Stimulated activated CD4-positive, alpha-beta T cell treated with anti-CD3 and anti-CD28 coated beads, Interleukin-12 subunit alpha, Interleukin-12 subunit beta, amount 100 ng/mL, for 48 hours (primary cell): ENCODE data around the gene FAM210B.
A peak's percentile ranks its signal among the peaks of the same experiment; 100 is the strongest.
"Not testable (repeated sequence)": the region's sequence is repeated elsewhere in the genome, so short reads cannot be mapped to it uniquely, and the experiment has no call there.

Source experiments
- DNase-seq, 3 donors: peaks; one replicate each; pipeline ENCODE4 v3.0.0-alpha.2; 2020; ENCODE audit warnings: low read depth in 2 of 3, low spot score in 1 of 3

The FAM210B gene

DNA sequence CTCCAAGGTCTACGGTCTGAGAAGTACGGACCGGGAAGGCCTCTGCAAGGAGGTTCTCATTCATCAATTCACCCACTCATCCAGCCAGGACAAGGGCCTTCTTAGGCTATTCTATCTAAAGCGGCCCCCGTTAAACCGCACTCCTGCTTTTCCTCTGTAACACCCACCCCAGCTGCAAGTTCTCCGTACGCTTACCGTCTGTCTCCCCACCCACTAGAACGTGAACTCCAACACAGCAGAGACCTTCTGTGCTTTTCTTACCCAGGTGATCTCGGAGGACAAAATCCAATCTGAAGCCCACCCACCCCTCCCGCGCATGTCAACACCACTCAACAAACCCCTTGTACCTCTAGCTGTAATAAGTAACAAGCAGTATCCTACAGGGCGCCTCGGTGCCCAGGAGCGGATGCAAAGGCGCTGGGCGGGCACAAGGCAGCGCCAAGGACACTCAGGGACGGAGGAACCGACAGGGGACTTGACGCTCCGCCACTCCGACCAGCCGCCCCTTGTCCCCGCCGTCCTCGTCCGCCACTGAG lies 32.9 kb downstream of the FAM210B start:
- no peak for DNase-seq

DNA sequence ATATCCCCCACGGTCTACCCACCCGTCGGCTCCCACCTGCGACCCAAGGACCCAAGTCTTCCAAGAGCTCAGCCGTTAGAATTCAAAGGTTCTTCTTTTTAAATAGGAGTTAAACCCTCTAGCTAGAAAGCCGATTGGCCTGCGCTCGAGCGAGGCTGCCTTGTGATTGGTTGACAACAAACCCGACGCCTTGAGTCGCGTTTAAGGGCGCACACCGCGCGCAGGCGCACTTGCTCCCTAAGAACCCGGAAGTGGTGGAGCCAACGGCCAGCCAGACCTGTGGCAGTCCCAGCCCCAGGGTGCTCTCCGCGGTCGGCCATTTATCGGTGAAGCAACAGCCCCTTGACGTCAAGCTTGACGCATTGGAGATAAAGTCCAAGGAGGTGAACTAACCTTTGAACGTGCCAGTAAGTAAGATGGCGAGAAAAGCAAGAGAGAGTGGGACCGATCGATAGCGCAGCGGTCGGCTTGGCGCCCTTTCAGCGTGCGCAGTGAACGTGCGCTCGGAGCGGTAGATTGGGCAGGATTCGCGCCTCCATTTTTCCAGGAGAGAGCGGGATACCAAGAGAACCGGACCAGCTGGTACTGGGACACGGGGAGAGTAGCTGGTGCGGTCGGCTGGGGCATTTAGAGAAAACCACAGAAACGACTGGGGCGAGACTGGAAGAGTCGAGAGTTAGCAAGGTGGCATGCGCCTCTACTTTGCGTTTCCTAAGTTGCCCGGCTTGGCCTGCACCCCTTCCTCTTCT lies 33.5 kb downstream of the FAM210B start, which contains the start of the genes AURKA and CSTF1:
Gene AURKA (minus strand): TSS at position 84 of the 749 bp plus-strand sequence. CDS start 4,018 bp downstream, outside the sequence.
Gene CSTF1 (plus strand): TSS at position 514 of the 749 bp plus-strand sequence. CDS start 2,908 bp downstream, outside the sequence.
- DNase-seq, result peak; percentile 97 to 100 (median 99)

GRCh38 chr20:56392881-56393482 lies 34.2 kb downstream of the FAM210B start:
- DNase-seq, result peak in 1 of 3 donors; percentile 13

GRCh38 chr20:56393653-56394052 lies 34.9 kb downstream of the FAM210B start:
- no peak for DNase-seq

GRCh38 chr20:56395166-56395565 lies 36.4 kb downstream of the FAM210B start:
- no peak for DNase-seq

DNA sequence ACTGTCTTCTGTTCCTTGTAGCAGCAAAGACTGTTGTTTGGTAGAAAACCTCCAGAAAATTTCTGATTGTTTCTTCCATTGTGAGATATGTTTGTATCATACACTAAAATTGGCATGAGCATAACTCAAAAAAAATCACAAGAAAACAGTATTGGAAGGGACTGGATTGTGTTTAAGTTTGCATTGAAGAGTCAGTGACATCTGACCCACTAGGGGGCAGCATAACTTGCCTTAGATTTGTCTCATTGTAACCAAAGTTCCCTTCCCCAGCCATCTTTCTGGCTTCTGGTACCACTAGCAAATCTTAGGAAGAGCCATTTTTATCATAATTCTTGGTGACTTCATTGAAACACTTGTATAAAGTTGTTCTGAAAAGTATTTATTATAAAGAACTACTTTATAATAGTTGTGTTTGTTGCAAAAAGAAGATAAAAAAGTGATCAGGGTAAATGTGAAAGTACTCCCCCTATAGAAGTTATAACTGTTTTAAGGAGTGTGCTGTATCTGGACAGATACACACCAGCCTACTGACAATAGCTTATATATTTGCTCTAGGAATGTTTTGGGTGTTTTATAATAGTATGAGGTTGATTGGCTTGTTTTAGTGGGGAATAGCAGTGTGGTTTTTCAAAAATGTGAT lies 41.3 kb downstream of the FAM210B start:
- peak in 2 of 3 donors; percentile 49 to 72 for DNase-seq

DNA sequence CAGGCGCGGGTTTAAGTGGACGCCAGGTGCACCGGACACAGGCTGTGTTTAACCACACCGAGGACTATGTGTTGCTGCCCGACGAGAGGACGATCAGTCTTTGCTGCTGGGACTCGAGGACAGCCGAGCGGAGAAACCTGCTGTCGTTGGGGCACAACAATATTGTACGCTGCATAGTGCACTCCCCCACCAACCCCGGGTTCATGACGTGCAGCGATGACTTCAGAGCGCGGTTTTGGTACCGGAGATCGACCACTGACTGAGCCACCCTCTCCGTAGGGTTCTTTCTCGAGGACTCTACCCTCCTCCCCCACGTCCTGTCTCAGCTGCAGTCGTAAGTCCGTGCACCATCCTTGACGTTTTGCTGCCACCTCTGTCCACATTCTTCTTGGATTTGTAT lies 44.7 kb downstream of the FAM210B start:
- no peak for DNase-seq

DNA sequence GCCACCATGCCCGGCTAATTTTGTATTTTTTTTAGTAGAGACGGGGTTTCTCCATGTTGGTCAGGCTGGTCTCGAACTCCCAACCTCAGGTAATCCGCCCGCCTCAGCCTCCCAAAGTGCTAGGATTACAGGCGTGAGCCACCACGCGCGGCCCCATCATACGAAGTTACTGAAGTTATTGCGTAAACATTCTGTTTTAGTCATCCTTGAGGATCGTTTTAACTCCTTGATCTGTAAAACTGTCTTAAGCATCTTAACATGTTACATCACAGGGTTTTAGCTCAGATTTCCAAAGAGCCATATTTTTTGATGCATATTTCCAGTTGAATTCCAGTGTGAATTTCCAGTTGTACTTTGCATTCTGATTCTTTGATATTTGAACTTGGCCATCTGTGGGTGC lies 46.6 kb downstream of the FAM210B start:
- not testable (repeated sequence) for DNase-seq

GRCh38 chr20:56406910-56407309 lies 48.1 kb downstream of the FAM210B start:
- DNase-seq, result no peak

DNA sequence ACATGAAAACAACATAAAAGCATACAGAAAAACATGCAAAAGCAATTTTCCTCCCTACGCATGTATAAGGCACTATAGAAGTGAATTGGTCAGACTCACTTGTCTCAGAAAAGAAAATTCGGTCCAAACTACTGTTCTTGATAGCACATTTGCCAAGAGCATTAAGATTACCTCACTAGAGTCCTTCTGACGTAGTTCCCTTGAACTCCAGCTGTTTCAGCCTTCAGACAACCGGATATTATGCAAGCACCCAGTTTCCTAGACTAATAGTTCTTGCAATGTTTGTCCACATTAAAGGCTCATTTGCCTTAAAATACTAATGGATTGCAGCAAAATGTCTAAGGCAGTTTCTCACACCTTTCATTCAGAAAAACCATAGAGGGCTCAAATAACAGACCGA lies 50.7 kb downstream of the FAM210B start:
- no peak for DNase-seq

GRCh38 chr20:56409956-56410355 lies 51.2 kb downstream of the FAM210B start:
- DNase-seq, result no peak

DNA sequence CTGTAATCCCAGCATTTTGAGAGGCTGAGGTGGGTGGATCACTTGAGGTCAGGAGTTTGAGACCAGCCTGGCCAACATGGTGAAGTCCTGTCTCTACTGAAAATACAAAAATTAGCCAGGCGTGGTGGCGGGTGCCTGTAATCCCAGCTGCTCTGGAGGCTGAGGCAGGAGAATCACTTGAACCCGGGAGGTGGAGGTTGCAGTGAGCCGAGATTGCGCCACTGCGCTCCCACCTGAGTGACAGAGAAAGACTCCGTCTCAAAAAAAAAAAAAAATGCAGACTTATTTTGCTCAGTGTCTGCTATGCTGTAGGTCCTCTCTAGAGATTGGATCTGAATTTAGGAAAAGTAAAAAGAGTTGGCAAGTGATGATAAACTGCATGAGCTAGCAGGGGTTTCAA lies 52.5 kb downstream of the FAM210B start:
- DNase-seq, result not testable (repeated sequence)

- DNase-seq, result no peak
Measured at GRCh38 chr20:56411759-56412472, 53.1 kb downstream of the FAM210B start, which contains the start of gene CASS4. CASS4 (plus strand) TSS chr20:56412260; CDS start chr20:56412459, 199 bp downstream.

DNA sequence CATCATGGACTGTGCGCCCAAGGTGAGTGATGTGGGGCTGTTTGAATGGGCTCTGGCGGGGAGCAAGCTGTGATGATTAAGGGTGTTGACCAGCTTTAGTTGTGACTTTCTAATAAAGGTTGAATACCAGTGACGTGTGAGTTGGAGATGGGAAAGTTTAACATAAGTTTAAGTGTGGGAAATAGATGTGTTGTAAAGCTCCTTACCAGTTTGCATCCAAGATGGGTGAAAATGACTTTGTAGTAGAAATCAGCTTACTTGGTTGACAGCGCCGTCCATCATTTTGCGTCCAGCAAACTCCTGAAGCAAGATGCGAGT lies 53.7 kb downstream of the FAM210B start:
- no peak for DNase-seq

GRCh38 chr20:56412949-56413348 lies 54.2 kb downstream of the FAM210B start:
- DNase-seq, result no peak

GRCh38 chr20:56414842-56415765 lies 56.3 kb downstream of the FAM210B start:
- peak; percentile 47 to 66 (median 66) for DNase-seq

DNA sequence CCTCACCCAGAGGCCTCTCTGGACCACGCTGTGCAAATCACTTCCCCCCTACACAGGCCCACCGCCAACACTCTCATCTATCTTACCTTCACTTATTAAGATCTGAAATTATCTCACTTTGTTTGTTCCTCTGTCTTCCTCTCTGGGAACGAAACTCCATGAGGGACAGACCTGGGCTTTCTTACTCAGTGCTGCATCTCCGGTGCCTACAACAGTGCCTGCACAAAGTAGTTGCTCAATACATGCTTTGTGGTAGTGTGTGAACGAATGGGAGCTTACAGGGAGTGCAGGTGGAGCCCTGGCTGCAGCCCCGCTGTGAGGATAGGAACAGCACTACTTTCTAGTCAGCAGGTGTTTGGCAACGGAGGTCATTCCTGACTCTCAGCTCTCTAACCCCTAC lies 58.6 kb downstream of the FAM210B start:
- no peak for DNase-seq

DNA sequence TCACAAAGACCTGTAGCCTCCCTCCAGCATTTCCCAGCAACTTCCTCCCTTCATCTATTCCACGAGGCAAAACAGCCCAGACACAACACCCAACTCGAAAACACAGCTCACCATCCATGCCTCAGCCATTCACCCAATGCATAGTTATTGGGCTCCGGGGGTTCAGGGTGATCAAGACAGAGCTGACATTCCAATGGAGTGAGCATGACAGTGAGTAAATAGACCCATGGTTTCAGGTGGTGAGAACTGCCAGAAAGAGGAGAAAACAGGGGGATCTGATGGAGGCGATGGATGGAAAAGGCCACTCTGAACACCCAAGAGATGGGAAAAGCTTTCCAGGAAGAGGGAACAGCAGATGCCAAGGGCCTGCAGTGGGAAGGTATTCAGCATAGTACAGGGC lies 59.1 kb downstream of the FAM210B start:
- no peak for DNase-seq
